HepG2 (cell line): ENCODE results near the gene S1PR3. TPM values are rescaled to one million over a fixed set of nuclear protein-coding genes. Genes with fewer than 3 reads are reported as not detected.
A peak's percentile ranks its signal among the peaks of the same experiment; 100 is the strongest.

ENCODE experiments used
- ATAC-seq: fragments of 200-7000 bp; cut with Tn5 transposase; 3 replicates; pipeline ENCODE4 v1.9.1; 2020; ENCODE audit warnings: mild to moderate bottlenecking, moderate library complexity
- BruUV-seq: library from RNA; stranded (reverse); fragments of 400-500 nt; replicated peaks from 2 replicates; lab custom pipeline; 2021; lab: Mats Ljungman, UMichigan
- CTCF ChIA-PET: fragments of 300-600 bp; formaldehyde crosslinking; extraction: SDS; loops from one replicate; lab custom pipeline; 2021; ENCODE audit warnings: low total read pairs, inconsistent platforms, low intra/inter-chr PET ratio; lab: Yijun Ruan, JAX
- POLR2A ChIA-PET: fragments of 350-600 bp; sonication (Branson Sonifier 250); formaldehyde crosslinking; loops from one replicate; lab custom pipeline; 2020; ENCODE audit warnings: antibody characterized with exemption, inconsistent platforms; lab: Yijun Ruan, JAX
- DNase-seq: peaks from one replicate; pipeline ENCODE4 v3.0.0-alpha.2; 2015; ENCODE audit warnings: low spot score
- FAIRE-seq: peaks from 3 replicates; lab custom pipeline; 2011; peaks lifted over from hg19 to GRCh38; lab: Jason Lieb, UNC
- H2AFZ ChIP-seq: one replicate; pipeline ENCODE4 v1.6.1; 2011; ENCODE audit warnings: low read length, inconsistent platforms
- H3K27ac ChIP-seq: fragments of 300-600 bp; 3 replicates; pipeline ENCODE4 v1.8.0; 2011; ENCODE audit warnings: mixed run types, mild to moderate bottlenecking, mixed read lengths, low read length, inconsistent platforms; ENCODE audit not compliant: insufficient read depth; ENCODE audit errors: extremely low read length
- H3K27me3 ChIP-seq, 2 experiments: fragments of 200-600 bp in 1 of 2; 2 replicates in 1 of 2; 3 replicates in 1 of 2; pipeline versions ENCODE4 v1.6.0 to v1.8.0; 2011; ENCODE audit warnings: low read length in 2 of 2, mild to moderate bottlenecking in 2 of 2, moderate library complexity in 2 of 2, inconsistent platforms in 1 of 2; ENCODE audit not compliant: insufficient read depth in 2 of 2, control insufficient read depth in 1 of 2
- H3K36me3 ChIP-seq, 2 experiments: fragments of 200-600 bp in 1 of 2; replicated peaks in 1 of 2; 2 replicates in 1 of 2; 3 replicates in 1 of 2; pipeline versions ENCODE4 v1.5.1 to v1.8.0; 2011; ENCODE audit warnings: low read length in 2 of 2, inconsistent platforms in 1 of 2; ENCODE audit not compliant: insufficient read depth in 2 of 2, control insufficient read depth in 1 of 2
- H3K4me1 ChIP-seq: 2 replicates; pipeline ENCODE4 v1.5.1; 2012; ENCODE audit warnings: low read length, inconsistent platforms; ENCODE audit not compliant: insufficient read depth
- H3K4me2 ChIP-seq: 2 replicates; pipeline ENCODE4 v1.6.0; 2011; ENCODE audit warnings: low read depth, low read length, inconsistent platforms
- H3K4me3 ChIP-seq, 3 experiments: fragments of 200-600 bp in 1 of 3; sonication (generic), shearing (Covaris generic) in 1 of 3; replicated peaks in 1 of 3; 2 replicates each; pipeline ENCODE4 v1.5.1; 2011 to 2016; ENCODE audit warnings: low read length in 3 of 3, inconsistent platforms in 2 of 3, low read depth in 2 of 3, mild to moderate bottlenecking in 2 of 3, control low read depth in 1 of 3, mixed read lengths in 1 of 3; ENCODE audit not compliant: insufficient read depth in 1 of 3
- H3K79me2 ChIP-seq: one replicate; pipeline ENCODE4 v1.6.1; 2011; ENCODE audit warnings: low read length, inconsistent platforms; ENCODE audit not compliant: insufficient read depth
- H3K9ac ChIP-seq: 2 replicates; pipeline ENCODE4 v1.6.0; 2011; ENCODE audit warnings: mild to moderate bottlenecking, low read depth, low read length, inconsistent platforms; ENCODE audit not compliant: insufficient read depth
- H3K9me3 ChIP-seq: 2 replicates; pipeline ENCODE4 v1.5.1; 2012; ENCODE audit warnings: mild to moderate bottlenecking, low read length
- H4K20me1 ChIP-seq: 2 replicates; pipeline ENCODE4 v1.6.0; 2011; ENCODE audit warnings: inconsistent platforms, mild to moderate bottlenecking, low read length, moderate library complexity; ENCODE audit not compliant: insufficient read depth
- ETV6 ChIP-seq: sonication (generic); formaldehyde crosslinking; conservative IDR thresholded peaks from 2 replicates; pipeline ENCODE4 v1.4.0; 2020; ENCODE audit warnings: missing genetic modification reagents
- HMG20A ChIP-seq: IDR thresholded peaks from 2 replicates; pipeline ENCODE4 v1.6.1; 2016; ENCODE audit warnings: borderline replicate concordance
- KDM5A ChIP-seq: fragments of 200-600 bp; sonication (generic); IDR thresholded peaks from 2 replicates; pipeline ENCODE4 v1.7.0; 2018; ENCODE audit warnings: antibody characterized with exemption, mild to moderate bottlenecking, low read length, borderline replicate concordance
- KLF9 ChIP-seq: IDR thresholded peaks from 2 replicates; pipeline ENCODE4 v1.6.1; 2016; ENCODE audit warnings: low read depth
- NCOA5 ChIP-seq: sonication (generic); formaldehyde crosslinking; IDR thresholded peaks from 2 replicates; pipeline ENCODE4 v1.4.0; 2020; ENCODE audit warnings: missing genetic modification reagents
- NR2F1 ChIP-seq, 2 experiments: fragments of 450-650 bp in 1 of 2; formaldehyde crosslinking in 1 of 2; IDR thresholded peaks; 2 replicates each; pipeline versions ENCODE4 v1.5.0 to v1.6.1; 2016 to 2020; ENCODE audit warnings: mild to moderate bottlenecking in 1 of 2, missing compliant biosample characterization in 1 of 2, missing genetic modification reagents in 1 of 2, moderate library complexity in 1 of 2
- RCOR2 ChIP-seq: IDR thresholded peaks from 2 replicates; pipeline ENCODE4 v1.6.1; 2016; ENCODE audit warnings: missing biosample characterization, missing genetic modification reagents
- SP1 ChIP-seq, 2 experiments: fragments of 450-650 bp in 1 of 2; sonication (generic) in 1 of 2; formaldehyde crosslinking in 1 of 2; IDR thresholded peaks; 2 replicates each; pipeline versions ENCODE4 v1.4.0 to v1.6.1; 2016 to 2020; ENCODE audit warnings: missing genetic modification reagents in 1 of 2
- ZFX ChIP-seq: sonication (generic); formaldehyde crosslinking; IDR thresholded peaks from 2 replicates; pipeline ENCODE4 v1.4.0; 2020; ENCODE audit warnings: mild to moderate bottlenecking, low read depth, missing genetic modification reagents, moderate library complexity
- ZNF451 ChIP-seq: sonication (generic); formaldehyde crosslinking; IDR thresholded peaks from 2 replicates; pipeline ENCODE4 v1.5.0; 2020; ENCODE audit warnings: mild to moderate bottlenecking, missing genetic modification reagents
- ZNF556 ChIP-seq: sonication (generic); formaldehyde crosslinking; IDR thresholded peaks from 2 replicates; pipeline ENCODE4 v1.4.0; 2020; ENCODE audit warnings: mild to moderate bottlenecking, missing genetic modification reagents, borderline replicate concordance
- ZNF557 ChIP-seq: sonication (generic); formaldehyde crosslinking; IDR thresholded peaks from 2 replicates; pipeline ENCODE4 v1.4.0; 2020; ENCODE audit warnings: missing genetic modification reagents
- ZNF672 ChIP-seq: sonication (generic); formaldehyde crosslinking; IDR thresholded peaks from 2 replicates; pipeline ENCODE4 v1.8.1; 2022; ENCODE audit warnings: missing genetic modification reagents
- ZNF761 ChIP-seq: sonication (generic); formaldehyde crosslinking; conservative IDR thresholded peaks from 2 replicates; pipeline ENCODE4 v1.4.0; 2020; ENCODE audit warnings: mild to moderate bottlenecking, missing genetic modification reagents
- WGBS: methylation state at CpG from one replicate; pipeline ENCODE4 v1.1.6; 2017; ENCODE audit warnings: low lambda C conversion rate; 5-methylcytosine and 5-hydroxymethylcytosine counted together
- in situ Hi-C: cut with HindIII; loops from 2 replicates; pipeline ENCODE4 v1.10.0; 2017; ENCODE audit warnings: low pct_unique_long_range_greater_than_20kb; ENCODE audit not compliant: extremely low pct_ligation_motif_present
- intact Hi-C: fragments of 100-400 bp; cut with micrococcal nuclease; formaldehyde crosslinking; loops from one replicate; pipeline ENCODE4 v1.10.0; 2022; ENCODE audit not compliant: unreplicated experiment
- polyA plus RNA-seq, 8 experiments: library from polyadenylated mRNA; depleted of rRNA in 3 of 8; stranded (reverse) in 7 of 8; unstranded in 1 of 8; fragments of >200 nt; fragmentation: Illumina TruSeq in 4 of 8; extraction: Trizol in 4 of 8; gene quantifications; 2 replicates each; pipeline versions ENCODE4 v1.2.1 to v1.2.3, GENCODE V29; 2011 to 2016; ENCODE audit warnings: low read depth in 4 of 8, missing spikeins in 1 of 8, mixed read lengths in 1 of 8; ENCODE audit not compliant: insufficient read depth in 1 of 8
- total RNA-seq, 5 experiments: library from RNA; depleted of rRNA; stranded (reverse); fragments of >200 nt; fragmentation: Illumina TruSeq; extraction: Trizol; gene quantifications; 2 replicates each; pipeline ENCODE4 v1.2.3, GENCODE V29; 2016; ENCODE audit warnings: low read depth in 1 of 5
- TF ChIP-seq, protein P1 (sequence below): IDR thresholded peaks from 2 replicates; pipeline ENCODE4 v1.6.1; 2016; ENCODE audit warnings: low read depth, borderline replicate concordance
- TF ChIP-seq, protein P2 (sequence below): conservative IDR thresholded peaks from 2 replicates; pipeline ENCODE4 v1.6.1; 2018; ENCODE audit warnings: missing genetic modification reagents

The S1PR3 gene
- total and polyA plus RNA-seq, 2 of the 13 experiments (the other 11 are each of a cell fraction or from before 2014, with no cell fraction given) = 0.02 TPM; not detected in 1

DNA sequence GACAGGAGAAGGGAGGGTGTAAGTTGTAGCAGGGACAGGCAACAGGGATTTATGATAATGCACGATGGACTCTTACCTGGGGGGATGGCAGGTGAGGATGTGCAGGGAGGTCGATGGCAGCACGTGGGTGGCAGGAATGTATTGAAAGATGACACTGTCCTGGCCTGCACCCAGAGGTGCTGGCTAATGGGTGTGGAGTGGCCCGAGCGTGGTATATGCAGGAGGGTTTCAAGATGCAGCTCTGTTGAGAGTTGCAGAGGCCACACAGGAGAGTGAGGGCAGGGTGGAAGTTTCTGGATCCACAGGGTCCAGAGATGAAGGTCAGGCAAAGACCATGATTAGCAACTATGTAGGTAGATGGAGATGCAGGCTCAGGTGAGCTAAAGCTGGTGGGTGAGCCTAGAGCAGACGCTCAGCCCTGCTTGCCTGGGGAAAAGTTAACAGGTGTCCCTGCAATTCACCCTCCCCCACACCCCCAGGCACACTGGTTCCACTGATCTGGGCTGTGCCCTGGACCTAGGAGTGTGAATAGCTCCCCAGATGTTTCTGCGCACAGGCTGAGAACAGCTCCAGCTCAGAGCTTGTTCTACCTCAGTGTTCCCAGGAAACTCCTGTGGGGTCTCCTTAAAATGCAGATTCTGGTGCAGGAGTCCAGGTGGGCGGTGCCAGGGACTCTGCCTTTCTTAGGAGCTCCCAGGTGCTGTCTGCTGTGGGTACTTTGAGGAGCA lies 21.5 kb upstream of the S1PR3 start:
- H3K79me2 ChIP-seq = no peaks in the 10 kb centered on the region
- FAIRE-seq (no peak), DNase-seq (no peak), ATAC-seq (no peak)
- in situ Hi-C loops (no loop called here), intact Hi-C loops (no loop called here)
- ChIA-PET POLR2A (no interaction called here), CTCF (no interaction called here)
- H3K9me3 ChIP-seq = no peaks in the 10 kb centered on the region
- no peak overlapping the region for H3K4me2 ChIP-seq
- no peaks in the 10 kb centered on the region for H4K20me1 ChIP-seq
- no peak overlapping the region for H3K27ac ChIP-seq
- H3K27me3 ChIP-seq = 0 out of 5 replicates have a peak, but pooled peaks cover 0 to 7% of the 10 kb centered on the region in 2 experiments
- no peak overlapping the region for H3K9ac ChIP-seq
- no peak for TF ChIP-seq HMG20A
- no TSS peak for BruUV-seq
- 2% methylated on average over 6 of the region's 8 CpGs for WGBS
- no peaks in the 10 kb centered on the region for H3K4me1 ChIP-seq
- no peak overlapping the region for H3K4me3 ChIP-seq
- no peaks in the 10 kb centered on the region for H3K36me3 ChIP-seq
- H2AFZ ChIP-seq = no peak overlapping the region

DNA sequence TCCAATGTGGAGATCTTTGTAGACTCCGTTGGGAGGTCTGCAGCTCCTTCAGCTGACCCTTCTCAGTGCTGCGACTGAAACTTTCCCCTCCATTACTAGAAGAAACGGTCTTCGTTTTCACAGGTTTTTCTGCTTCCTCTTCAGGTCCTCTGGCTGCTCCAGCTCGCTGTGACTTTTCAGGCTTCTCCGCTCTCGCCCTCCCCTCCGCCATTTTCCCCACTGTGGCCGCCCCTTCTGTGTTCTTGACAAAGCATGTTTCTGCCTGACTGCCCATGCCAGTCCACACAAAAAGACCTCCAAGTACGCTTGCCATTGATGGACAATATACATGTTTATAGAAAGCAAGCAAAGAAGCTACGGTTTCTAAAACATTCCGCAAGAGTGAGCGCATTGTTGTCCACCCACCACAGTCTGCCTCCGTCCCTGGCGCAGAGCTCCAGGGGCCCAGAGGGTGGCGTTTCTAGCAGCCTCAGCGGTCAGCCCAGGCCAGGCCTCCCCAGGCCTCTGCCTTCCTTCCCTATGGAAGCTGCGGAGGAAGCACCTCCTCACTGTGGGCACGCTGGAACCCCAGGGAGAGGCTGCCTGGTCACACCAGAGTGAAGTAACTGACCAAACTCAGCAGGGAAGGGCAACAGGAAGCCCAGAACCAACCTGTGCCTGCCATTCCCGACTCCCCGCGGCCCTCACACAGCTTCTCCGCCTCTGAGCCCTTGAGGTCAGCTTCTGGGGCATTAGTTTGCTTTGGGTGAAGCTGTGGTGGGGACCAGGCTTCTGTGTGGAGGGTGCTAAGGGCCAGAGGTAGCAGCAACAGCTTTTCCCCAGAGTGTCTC lies 19.9 kb upstream of the S1PR3 start:
- intact Hi-C loops = no loop called here
- BruUV-seq = no TSS peak
- TF ChIP-seq ZNF556 (CRISPR knock-in tag) (no peak), ZNF451 (CRISPR knock-in tag) (no peak), SP1 (IDR thresholded peaks at IDR 0.05) (no peak), SP1 (CRISPR knock-in tag; IDR thresholded peaks at IDR 0.05) (no peak), HMG20A (no peak), ZNF761 (no peak), ZFX (no peak), RCOR2 (CRISPR knock-in tag) (no peak), NCOA5 (no peak), ETV6 (no peak), ZNF557 (no peak), NR2F1 (CRISPR knock-in tag; IDR thresholded peaks at IDR 0.05) (no peak), KLF9 (CRISPR knock-in tag) (no peak), ZNF672 (no peak), KDM5A (no peak)
- TF ChIP-seq, protein P1, sequence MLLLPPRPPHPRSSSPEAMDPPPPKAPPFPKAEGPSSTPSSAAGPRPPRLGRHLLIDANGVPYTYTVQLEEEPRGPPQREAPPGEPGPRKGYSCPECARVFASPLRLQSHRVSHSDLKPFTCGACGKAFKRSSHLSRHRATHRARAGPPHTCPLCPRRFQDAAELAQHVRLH (CRISPR knock-in tag) = no peak
- TF ChIP-seq, protein P2, sequence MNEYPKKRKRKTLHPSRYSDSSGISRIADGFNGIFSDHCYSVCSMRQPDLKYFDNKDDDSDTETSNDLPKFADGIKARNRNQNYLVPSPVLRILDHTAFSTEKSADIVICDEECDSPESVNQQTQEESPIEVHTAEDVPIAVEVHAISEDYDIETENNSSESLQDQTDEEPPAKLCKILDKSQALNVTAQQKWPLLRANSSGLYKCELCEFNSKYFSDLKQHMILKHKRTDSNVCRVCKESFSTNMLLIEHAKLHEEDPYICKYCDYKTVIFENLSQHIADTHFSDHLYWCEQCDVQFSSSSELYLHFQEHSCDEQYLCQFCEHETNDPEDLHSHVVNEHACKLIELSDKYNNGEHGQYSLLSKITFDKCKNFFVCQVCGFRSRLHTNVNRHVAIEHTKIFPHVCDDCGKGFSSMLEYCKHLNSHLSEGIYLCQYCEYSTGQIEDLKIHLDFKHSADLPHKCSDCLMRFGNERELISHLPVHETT (CRISPR knock-in tag) = no peak

More for the DNA sequence above, 19.9 kb upstream of the S1PR3 start:
- Histone ChIP-seq H3K4me2 (no peak overlapping the region), H2AFZ (no peak overlapping the region), H3K79me2 (no peaks in the 10 kb centered on the region), H3K9ac (no peak overlapping the region), H3K36me3 (no peaks in the 10 kb centered on the region), H3K4me3 (no peak overlapping the region), H3K4me1 (no peaks in the 10 kb centered on the region), H3K27ac (no peak overlapping the region), H3K9me3 (no peaks in the 10 kb centered on the region), H3K27me3 (peaks cover 0 to 4% of the 10 kb centered on the region in 2 experiments; a peak in 1 of 5 replicates), H4K20me1 (no peaks in the 10 kb centered on the region)
- ATAC-seq (peak; percentile 77), FAIRE-seq (no peak), DNase-seq (no peak)
- CTCF ChIA-PET = no interaction called here
- POLR2A ChIA-PET = no interaction called here
- WGBS = 49% methylated on average over 21 of the region's 23 CpGs
- in situ Hi-C loops = no loop called here
